Inflammatory macrophage treated with lipopolysaccharide for 4 hours (primary cell): Measurements from ENCODE around the gene ANTXR1.

Experiments
- DNase-seq: peaks from one replicate; pipeline ENCODE4 v3.0.0-alpha.2; 2020

The ANTXR1 gene

DNA sequence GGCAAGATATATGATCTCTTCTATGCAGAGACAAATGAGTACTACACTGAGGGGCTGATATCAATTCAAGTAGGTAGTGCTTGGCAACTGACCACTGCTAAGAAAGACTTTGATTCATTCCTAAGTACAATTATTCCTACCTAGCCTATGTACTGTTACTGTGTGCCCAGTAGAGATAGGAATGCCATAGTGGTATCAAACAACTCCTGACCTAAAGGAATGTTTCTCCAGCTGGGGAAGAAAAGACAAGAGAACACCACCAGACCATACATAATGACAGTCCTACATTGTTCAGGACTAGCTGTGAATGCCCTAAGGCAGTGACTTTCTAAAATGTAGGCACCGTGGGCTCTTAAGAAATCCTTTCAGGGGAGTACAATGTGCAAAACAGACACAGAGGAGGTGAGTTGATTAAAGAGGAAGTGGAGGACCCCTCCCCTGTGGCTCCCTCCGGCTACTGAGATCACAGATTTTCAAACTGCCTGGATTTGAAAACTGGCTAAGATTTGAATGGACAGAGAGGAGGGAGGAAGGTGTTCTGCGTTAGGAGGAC, 89.1 kb downstream of the ANTXR1 start:
- no peak for DNase-seq

DNA sequence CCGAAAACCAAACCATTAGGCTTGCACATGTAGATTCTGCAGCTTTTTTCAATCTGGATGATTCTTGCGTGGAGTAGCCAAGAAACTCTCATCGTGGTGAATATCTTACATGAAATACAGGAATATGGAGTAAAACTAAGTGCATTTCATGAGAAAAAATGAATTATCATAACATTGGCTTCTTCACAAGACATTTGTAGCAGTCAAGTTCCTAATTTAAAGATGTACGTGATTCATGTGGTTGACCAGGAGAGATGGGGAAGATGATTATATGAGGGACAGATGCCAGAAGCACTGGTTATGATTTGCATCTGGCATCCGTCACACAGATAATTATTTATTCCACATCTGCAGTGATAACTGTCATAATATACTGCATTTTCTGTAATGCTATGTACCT, 90.4 kb downstream of the ANTXR1 start:
- no peak for DNase-seq

DNA sequence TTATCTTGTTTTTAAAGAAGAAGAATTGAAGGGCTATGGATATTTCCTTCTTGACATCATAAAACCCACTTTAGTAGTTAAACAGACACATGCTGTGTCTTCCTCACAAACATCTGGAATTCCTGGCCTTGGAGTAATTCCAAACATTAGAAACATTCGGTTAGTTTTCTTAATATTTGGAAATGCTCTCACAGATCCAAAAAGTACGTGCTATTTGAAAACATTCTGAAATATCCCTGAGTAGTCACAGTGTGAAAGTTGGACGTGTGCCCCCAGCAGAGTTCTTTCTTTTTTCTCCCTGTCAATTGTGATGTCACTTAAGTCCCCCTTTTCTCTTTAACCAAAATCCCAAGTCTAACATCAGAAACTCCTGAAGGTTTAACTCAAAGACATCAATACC, 91.3 kb downstream of the ANTXR1 start:
- DNase-seq: no peak

DNA sequence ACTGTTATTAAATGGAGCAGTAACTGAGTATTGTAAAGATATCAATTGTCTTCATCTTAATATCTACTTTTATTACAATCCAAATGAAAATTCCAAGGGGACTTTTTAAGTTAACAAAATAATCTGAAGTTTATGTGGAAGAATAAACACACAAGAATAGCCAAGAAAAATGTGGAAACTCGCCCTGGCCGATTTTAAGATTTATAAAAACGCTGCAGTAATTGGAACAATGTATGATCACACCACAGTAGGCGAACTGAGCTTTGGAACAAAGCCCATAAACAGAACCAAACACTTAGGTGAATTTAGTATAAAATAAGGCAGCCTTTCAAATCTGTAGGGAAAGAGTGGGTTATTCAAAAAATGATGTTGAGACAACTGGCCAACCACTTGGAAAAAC, 96.3 kb downstream of the ANTXR1 start:
- no peak for DNase-seq

DNA sequence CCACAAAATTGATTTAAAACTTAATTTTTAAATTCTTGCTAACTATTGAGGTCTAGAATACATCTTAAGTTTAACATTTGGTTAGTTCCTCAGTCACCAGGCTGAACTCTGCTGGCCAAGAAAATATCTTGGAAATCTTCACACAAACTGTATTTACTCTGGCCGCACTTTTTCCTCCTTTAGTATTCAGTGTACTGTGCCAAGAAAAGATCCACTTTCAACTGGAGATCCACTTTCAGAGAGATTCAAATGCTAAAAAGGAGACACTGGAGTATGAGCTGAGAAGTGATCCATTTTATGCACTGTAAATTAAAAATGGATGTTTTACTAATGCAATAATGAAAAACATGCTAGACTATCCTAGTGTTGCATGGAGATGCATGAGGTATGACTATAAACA, 98.1 kb downstream of the ANTXR1 start:
- DNase-seq: no peak

DNA sequence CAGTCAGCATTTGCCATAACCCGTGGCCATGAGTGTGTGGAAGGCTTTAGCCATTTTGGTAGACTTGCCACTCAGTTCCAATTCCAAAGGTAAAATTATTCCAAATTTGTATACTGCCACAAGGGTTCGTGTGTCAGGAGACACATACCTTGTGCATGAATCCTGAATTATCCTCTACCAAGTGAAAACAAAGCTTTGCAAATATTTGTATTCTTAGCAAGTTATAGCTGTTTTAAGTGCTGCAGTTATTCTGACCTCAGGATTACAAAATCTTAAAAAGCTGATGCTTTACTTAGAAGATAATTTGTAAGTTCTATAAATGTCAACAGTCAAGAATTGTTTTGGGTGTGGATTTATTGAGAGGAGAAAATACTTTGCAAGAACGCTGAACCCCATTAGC, 100.6 kb downstream of the ANTXR1 start:
- no peak for DNase-seq

DNA sequence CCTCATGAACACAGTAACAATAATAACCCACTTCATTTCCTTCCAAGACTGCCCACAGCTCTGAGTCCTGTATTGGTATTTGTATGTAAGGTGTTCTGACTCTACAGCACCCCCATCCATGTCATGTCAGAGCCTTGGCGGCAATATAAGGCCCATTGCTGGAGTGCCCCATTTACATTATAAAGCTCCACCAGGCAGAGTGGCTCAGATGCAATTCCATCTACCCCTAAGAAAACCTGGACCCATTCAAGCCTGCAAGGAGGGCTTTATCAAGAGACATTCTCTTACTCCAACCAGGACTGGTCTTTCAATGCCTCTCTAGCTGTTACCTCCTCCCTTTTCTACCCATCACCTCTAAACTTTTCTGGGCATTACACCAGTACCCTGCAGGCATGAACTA, 101.6 kb downstream of the ANTXR1 start:
- DNase-seq: no peak

DNA sequence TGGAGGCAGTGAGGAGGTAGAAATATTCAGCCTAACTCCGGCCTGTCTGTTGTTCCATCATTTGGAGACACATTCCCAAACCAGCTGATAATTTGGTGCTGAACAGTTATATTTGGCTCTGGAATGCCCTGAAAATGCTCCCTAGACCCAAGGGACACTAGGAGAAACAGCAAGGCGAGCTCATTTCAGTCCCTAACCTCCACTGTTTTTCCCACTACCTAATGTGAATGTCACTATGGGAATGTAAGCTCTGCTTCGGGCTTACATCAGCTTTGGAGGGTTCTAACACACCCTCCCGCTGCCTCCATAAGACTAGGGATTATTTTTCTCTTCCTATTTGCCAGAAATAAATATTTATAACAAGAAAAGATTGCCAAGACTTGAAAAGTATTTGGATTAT, 103.5 kb downstream of the ANTXR1 start:
- no peak for DNase-seq

DNA sequence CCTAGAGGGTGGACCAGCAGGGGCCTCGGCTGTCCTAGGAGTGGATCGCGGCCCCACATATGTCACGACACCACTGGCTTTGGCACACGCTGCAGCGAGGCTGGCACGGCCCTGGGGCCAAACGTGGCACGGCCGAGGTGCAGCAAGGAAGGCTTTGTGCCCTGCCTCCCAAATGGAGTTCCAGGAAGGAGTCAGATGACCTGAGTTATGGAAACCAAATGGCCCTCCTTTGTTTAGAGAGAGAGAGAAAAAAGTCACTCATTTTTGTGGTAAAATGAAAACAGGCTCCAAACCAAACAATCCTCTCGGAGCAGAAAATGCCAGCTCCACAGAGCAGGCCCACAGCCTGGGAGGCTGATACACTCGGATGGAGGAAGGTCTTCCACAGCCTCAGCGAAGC, 105.6 kb downstream of the ANTXR1 start:
- DNase-seq: no peak

DNA sequence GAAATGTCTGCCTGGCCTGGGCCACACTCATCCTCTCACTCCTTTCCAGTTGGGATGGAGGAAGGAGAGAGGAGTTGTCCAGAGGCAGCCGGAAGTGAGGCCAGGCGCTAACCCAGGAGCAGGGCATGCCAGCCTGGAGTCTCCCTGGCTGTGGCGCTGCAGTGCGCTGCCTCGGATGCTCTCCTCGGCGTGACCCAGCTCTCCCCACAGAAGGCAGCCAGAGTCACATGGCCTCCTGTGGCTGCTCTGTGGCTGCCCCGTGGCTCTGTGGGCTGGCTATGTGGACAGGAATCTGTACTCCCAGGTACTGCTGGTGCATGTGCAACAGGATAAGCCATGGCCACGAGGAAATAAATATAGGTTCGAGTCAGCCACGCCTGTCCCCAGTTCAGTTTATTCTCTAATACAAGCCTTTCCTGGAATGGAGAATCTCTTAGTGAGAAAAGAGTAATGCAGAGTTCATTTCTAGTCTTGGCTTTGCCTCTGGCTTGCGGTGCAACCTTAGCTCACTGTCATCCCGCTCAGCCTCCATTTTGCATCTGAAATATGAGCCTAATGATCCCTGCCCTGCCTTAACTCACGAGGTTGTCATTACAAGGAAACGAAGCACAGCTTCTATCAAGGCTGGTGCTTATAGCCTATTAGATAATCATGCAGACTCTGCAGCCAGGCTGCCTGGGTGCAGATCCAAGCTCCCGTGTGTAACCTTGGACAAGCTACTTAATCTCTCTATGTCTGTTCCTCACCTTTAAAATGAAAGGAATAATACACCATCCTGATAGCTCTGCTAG, 106.3 kb downstream of the ANTXR1 start:
- DNase-seq: no peak

DNA sequence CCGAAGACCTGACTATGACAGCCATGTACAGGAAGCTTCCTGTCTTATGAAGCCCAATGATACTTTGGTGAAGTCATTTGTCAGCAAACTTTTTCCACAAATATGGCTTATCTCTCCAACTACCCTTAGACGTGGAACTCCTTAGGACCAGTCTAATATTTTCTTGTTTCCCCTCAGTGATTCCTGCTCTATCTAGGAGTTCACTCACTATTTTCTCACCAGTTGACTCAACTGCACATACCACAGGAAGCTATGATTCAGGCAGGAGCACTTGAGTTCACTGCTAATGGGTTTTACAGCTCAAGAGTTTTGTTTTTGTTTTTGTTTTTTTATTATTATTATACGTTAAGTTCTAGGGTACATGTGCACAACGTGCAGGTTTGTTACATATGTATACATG, 109.3 kb downstream of the ANTXR1 start:
- DNase-seq: no peak

DNA sequence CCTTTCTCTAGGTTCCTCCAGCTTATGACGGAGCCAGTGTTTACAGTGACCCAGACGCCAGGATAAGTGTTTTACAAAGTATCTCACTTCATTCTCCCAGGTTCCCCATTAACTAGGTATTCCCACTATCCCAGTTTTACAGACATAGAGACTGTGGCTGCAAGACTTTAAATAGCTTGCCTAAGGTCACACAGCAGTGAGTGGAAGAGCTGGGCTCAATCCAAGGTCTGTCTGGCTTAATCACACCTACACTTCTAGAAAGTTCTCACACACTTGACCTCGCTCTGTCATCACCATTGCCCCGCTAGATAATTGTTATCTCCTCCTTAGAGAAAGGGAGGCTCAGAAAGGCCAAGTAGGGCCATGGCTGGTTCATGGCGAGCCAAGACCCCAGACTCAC, 110.2 kb downstream of the ANTXR1 start:
- DNase-seq: no peak

DNA sequence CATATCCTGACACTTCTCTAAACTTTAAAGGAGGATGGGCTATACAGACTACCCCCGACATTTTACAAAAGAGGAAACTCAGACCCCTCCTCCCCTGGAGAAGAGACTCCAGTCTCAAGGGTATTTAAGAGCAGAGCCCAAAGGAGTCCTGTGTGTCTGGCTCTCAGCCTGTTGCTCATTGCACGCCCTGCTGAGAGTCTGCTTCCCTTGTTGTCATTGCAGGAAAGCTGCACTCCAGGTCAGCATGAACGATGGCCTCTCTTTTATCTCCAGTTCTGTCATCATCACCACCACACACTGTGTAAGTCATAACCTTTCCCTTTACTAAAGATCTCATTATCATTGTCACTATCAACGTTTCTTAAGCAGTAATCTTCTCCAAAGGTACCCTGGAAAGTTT, 111.4 kb downstream of the ANTXR1 start:
- no peak for DNase-seq

DNA sequence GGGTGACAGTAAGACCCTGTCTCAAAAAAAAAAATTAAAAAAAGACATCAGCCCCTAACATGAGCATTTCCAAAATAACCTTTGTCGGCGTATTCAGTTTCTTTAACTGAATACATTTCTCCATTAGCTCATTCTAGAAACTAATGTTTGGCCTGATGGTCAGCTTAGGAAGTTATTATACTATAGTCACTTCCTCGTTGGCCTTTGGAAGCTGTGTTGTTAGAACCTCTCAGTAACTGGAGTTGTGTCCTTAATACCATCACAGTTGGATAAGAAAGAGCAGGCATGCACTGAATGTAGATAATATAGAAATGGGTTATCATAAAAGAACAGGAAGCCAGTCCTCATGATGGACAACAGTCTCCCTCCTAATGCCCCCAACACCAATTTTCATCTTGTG, 112.8 kb downstream of the ANTXR1 start:
- DNase-seq: no peak

DNA sequence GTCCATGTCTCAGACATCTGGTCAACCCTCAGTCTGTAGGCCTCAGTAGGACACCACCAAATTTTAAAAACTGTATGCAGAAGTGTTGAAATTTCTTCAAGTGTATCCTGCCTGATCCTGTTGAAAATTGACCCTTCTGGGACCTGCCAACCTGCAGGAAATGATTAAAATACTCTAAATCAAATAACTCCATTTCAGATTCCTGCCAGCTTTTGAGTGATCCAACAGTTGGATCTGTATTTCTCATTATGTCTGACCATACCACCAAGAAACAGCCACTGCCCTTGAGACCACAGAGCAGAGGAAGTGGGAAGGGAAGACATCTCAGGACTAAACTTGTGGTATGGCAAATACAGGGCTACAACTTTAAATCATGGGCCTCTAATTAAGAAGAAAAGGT, 113.4 kb downstream of the ANTXR1 start:
- DNase-seq: no peak

DNA sequence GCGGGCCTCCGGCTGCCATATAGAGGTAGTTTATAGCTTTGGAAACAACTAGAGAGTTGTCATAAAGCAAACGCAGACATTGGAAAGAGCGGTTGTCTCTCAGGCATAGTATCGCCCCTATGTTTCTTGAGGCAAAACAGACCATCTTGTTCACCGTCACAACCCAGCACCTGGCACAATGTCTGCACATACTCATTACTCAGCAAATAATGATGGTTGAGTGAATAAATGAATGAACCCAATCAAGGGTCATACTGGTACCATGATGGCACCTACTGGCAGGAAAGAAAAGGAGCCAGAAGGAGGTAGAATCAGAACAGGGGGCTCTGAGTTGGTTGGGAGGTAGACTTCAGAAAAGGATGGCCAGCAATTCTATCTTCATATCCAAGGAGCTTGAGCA, 118.5 kb downstream of the ANTXR1 start:
- no peak for DNase-seq

DNA sequence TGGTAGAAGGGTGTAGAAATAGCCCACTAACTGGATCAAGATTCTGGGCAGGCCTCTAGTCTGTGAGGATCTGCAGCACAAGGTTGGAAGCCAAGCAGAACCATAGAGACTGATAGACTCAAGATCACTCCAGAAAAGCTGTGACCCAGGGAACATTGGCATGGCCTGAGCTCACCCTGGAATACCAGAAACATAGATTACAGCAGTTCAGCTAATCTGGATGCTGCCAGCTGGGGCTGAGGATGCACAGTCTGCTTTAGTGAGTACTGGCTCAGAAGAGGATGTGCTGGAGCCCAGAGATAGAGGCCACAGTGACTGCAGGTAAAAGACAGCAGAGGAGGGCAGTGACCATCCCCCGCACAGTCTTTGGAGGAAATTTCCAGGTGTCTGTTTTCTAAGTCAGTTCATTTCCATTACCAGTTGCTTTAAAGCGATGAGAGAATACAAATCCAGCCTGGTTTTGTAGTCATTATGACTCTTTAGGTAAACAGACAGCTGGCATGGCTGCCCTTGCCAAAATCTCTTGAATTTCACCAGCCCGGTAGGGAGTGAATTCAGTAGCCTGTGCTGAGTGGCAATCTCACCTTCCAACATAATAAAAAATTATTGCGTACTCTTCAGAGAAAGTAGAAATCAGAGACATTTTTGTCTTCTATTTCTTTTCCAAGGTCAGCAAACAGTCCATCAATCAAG, 119.2 kb downstream of the ANTXR1 start:
- DNase-seq: no peak

DNA sequence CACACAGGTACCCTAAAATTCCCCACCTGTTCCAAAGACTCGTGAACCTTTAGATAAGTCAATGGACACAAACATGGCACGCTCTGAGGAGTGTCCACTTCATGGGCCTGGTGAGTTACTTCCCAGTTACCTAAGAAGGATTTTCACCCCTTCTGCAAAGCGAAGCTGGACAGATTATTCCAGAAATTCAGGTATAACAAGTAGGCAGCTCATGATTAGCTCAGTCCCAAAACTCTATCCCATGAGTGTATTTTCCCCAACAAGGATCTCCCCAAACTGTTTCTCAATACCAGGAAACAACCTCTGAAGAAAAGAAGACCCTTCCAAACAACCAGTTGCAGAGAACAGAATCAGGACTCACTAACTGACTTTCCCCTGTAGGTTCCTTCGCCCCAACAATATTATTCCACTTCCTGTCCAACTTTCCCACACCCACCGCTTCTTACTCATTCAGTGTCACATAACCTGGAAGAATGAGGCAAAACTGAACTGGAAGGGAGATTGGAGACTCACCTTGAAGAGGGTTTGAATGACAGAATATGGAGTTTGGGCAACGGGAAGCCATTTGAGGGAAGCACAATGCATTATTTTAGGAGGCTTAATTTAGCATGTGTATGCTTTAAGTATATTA, 120.1 kb downstream of the ANTXR1 start:
- DNase-seq: peak; percentile 5

DNA sequence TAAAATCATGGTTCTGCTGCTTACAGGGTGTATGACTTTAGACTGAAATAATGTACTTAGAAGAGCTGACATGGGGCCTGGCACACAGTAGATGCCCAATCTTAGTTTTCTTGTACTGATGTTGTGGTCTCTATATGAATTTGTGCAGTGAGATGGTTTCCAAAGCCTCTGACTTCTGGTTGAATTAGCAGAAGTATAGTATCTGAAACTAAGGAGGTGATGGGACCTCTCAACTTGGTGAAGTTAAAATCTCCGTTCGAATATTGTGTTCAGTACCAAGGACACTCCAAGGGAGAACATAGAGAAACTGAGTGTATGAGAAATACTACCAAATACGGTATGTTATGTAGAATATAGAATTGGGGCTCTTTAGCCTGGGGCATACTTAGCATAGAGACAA, 120.9 kb downstream of the ANTXR1 start:
- no peak for DNase-seq

DNA sequence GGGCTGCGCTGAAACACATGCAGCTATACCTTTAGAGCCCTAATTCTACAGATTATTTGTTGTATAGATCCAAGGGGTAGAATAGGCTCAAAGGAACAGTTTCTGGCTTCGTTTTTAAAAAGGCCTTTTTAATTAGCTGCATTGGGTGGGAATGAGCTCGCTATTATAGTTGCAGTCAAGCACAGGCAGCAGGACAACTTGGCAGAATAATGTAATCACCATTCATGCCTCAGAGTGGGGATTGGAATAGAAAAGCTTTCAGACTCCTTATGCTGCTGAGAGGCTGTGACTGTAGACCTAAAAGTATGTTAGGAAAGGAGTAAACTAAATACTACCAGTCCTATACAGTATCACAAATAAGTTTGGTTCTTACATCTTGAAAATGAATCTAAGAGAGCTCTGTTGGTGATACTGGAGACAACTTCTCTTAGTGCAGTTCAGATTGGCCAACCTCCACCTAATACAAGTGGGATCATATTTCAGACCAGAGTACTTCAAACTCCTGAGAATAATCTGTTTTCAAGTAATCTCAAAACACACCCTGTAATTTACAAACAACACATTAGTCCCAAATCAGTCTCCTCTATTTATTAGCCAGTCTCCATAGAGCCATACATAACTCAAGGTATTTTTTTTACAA, 121.4 kb downstream of the ANTXR1 start:
- no peak for DNase-seq

DNA sequence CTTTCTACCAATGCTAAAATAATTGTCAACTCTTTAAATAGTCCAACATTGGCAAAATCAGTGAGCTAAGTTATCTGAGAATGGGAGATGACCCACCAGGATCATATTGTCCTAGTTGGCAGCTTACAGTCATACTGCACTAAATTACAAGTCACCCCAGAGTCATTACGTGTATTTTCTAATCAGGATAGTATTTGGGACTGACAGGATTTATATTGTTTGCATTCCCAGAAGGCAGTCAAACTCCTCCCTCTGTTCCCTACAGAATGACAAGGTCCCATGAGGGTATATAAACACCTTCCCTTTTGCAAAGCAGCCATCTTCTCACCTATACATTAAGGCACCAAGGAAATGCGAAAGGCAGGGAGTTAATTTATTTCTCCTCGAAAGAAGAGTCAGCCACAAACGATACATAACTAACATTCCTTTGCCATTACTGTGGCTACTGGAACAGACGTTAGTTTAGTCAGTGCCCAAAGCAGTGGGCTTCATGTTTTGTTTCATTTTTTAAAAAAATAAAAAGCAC, 125.3 kb downstream of the ANTXR1 start:
- DNase-seq: no peak

DNA sequence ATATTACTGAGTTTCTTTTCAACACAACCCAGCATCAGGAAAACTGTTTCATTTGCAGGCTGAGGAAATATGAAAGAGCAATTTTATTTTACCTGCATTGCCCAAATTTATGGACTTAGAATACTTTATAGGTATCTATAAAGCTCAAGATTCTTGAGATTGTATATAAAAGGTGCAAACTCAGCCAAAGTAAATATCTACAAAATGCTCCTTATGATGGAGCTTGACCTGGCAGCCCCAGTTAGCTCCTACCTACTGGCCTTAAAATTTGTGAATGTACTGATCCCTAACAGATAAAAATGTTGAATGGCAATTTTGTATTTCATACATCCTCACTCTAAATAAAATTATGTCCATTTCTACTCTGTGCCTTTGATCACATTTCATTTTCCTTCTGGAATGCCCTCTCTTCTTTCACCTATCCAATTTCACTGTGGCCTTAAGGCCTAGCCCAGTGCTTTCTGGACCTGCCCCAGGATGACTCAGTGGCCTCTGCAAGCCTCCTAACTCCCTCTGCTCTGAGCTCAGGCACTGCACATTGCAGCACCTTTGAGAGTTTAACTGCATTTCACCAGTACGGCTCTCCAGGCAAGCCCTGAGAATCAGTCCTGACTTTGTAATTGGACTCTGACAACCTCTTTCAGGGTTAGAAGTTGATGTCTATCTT, 125.9 kb downstream of the ANTXR1 start:
- no peak for DNase-seq
